DOHH2 (cell line): ENCODE measurements around the gene MYL6.

Experiments used
- H3F3A ChIP-seq: fragments of 200-600 bp; sonication (generic), shearing (Covaris generic); 2 replicates; pipeline ENCODE4 v1.6.0; 2016; ENCODE audit warnings: antibody characterized with exemption, mild to moderate bottlenecking; ENCODE audit not compliant: control insufficient read depth, insufficient read depth
- H3K27ac ChIP-seq: fragments of 200-600 bp; sonication (generic); 2 replicates; pipeline ENCODE4 v1.5.1; 2014; ENCODE audit warnings: low read depth, mild to moderate bottlenecking, low read length, moderate library complexity
- H3K27me3 ChIP-seq: fragments of 200-600 bp; sonication (generic); 2 replicates; pipeline ENCODE4 v1.6.1; 2014; ENCODE audit warnings: mild to moderate bottlenecking, low read length, mixed read lengths; ENCODE audit not compliant: control insufficient read depth
- H3K36me3 ChIP-seq: fragments of 200-600 bp; sonication (generic); 2 replicates; pipeline ENCODE4 v1.6.1; 2014; ENCODE audit warnings: mild to moderate bottlenecking, low read length, moderate library complexity, mixed read lengths; ENCODE audit not compliant: control insufficient read depth
- H3K4me1 ChIP-seq: fragments of 200-600 bp; sonication (generic); 2 replicates; pipeline ENCODE4 v1.6.1; 2014; ENCODE audit warnings: mild to moderate bottlenecking, low read length, mixed read lengths; ENCODE audit not compliant: control insufficient read depth
- H3K4me2 ChIP-seq: fragments of 200-600 bp; sonication (generic); 2 replicates; pipeline ENCODE4 v1.6.0; 2014; ENCODE audit warnings: mild to moderate bottlenecking, low read length, moderate library complexity
- H3K4me3 ChIP-seq: fragments of 200-600 bp; sonication (generic); 2 replicates; pipeline ENCODE4 v1.5.1; 2014; ENCODE audit warnings: mild to moderate bottlenecking, low read length, mixed read lengths
- H3K79me2 ChIP-seq: fragments of 200-600 bp; sonication (generic); 2 replicates; pipeline ENCODE4 v1.6.1; 2014; ENCODE audit warnings: mild to moderate bottlenecking, low read length, mixed read lengths; ENCODE audit not compliant: control insufficient read depth
- H3K9me2 ChIP-seq: fragments of 200-600 bp; sonication (generic); replicated peaks from 2 replicates; pipeline ENCODE4 v1.6.1; 2014; ENCODE audit warnings: mild to moderate bottlenecking, low read length, mixed read lengths; ENCODE audit not compliant: control insufficient read depth
- H3K9me3 ChIP-seq: fragments of 200-600 bp; sonication (generic); 2 replicates; pipeline ENCODE4 v1.6.1; 2014; ENCODE audit warnings: antibody characterized with exemption, low read length, mixed read lengths; ENCODE audit not compliant: control insufficient read depth, insufficient read depth
- H4K20me1 ChIP-seq: fragments of 200-600 bp; sonication (generic); 2 replicates; pipeline ENCODE4 v1.6.0; 2014; ENCODE audit warnings: low read depth, mild to moderate bottlenecking, antibody characterized with exemption, low read length, moderate library complexity; ENCODE audit not compliant: control insufficient read depth, insufficient read depth
- EZH2phosphoT487 ChIP-seq: fragments of 200-600 bp; sonication (generic); IDR thresholded peaks from 2 replicates; pipeline ENCODE4 v1.6.1; 2017; ENCODE audit warnings: borderline replicate concordance, mild to moderate bottlenecking, antibody characterized with exemption, low read length, moderate library complexity, mixed read lengths
- TF ChIP-seq, protein P1 (sequence below): fragments of 200-600 bp; sonication (generic); IDR thresholded peaks from one replicate; pipeline ENCODE4 v1.5.1; 2014; ENCODE audit warnings: antibody characterized with exemption, mild to moderate bottlenecking, low read depth, low read length; ENCODE audit not compliant: poor library complexity, severe bottlenecking

The MYL6 gene

DNA sequence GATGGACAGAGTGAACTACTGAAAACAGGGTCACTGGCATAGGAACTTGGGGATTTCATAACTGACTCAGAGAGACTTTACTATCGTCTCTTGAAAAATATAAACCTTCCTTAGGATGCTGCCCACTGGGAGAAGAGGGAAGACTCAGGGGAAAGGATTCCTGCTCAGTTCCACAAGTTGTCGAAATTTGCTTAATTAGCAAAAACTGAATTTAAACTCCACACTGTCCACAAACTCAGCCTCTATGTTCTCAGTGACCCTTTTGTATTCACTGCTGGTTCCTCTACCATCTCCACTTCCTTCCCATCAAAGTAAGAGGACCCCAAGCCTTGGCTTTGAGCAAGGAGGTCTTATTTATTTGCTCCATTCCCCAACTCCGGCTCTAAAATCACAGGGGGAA lies 12.9 kb upstream of the MYL6 start:
- Histone ChIP-seq H3K9me3 (no peaks in the 10 kb centered on the region), H3K79me2 (no peaks in the 10 kb centered on the region), H4K20me1 (no peaks in the 10 kb centered on the region), H3K36me3 (peaks cover 50% of the 10 kb centered on the region), H3K27ac (no peak overlapping the region), H3K4me2 (no peak overlapping the region), H3K4me1 (no peaks in the 10 kb centered on the region), H3F3A (peaks cover 15% of the 10 kb centered on the region), H3K4me3 (no peak overlapping the region), H3K27me3 (no peaks in the 10 kb centered on the region), H3K9me2 (no peaks in the 10 kb centered on the region)
- no peak for TF ChIP-seq EZH2phosphoT487
- TF ChIP-seq, protein P1, sequence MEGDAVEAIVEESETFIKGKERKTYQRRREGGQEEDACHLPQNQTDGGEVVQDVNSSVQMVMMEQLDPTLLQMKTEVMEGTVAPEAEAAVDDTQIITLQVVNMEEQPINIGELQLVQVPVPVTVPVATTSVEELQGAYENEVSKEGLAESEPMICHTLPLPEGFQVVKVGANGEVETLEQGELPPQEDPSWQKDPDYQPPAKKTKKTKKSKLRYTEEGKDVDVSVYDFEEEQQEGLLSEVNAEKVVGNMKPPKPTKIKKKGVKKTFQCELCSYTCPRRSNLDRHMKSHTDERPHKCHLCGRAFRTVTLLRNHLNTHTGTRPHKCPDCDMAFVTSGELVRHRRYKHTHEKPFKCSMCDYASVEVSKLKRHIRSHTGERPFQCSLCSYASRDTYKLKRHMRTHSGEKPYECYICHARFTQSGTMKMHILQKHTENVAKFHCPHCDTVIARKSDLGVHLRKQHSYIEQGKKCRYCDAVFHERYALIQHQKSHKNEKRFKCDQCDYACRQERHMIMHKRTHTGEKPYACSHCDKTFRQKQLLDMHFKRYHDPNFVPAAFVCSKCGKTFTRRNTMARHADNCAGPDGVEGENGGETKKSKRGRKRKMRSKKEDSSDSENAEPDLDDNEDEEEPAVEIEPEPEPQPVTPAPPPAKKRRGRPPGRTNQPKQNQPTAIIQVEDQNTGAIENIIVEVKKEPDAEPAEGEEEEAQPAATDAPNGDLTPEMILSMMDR = no peak

DNA sequence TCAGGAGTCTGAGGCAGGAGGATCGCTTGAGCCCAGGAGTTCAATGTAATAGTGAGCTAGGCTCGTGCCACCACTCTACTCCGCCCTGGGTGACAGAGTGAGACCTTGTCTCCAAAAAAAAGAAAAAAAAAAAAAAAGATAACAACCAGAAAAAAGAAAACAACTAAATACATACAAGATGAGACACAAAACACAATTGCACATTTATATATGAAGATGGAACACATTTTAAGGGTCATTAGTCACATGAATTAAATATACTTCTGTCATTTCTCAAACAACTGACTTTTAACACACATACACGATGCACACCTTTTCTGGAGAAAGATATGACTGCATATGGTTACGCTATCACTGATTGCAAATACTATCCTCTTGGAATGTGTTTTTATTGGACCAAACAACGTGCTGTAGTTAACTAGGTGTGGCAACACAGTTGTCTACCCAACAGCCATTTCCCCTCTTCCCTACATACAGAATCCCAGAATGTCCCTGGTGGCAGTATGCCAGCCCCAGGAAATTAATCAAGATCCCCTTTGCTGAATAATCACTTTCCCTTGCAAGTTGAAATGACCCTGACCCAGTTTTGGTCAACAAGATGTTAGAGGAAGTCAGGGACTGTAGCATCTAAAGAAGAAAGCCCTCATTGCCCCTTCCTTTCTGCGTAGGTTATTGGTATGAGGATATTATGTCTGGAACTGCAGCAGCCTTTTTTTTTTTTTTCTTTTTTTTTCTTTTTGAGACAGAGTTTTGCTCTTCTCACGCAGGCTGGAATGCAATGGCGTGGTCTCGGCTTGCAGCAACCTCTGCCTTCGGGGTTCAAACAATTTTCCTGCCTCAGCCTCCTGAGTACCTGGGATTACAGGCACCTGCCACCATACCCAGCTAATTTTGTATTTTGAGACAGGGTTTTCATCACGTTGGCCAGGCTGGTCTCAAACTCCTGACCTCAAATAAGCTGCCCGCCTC lies 11.4 kb upstream of the MYL6 start:
- Histone ChIP-seq H3K9me3 (no peaks in the 10 kb centered on the region), H3K36me3 (peaks cover 42% of the 10 kb centered on the region), H3K79me2 (peaks cover 6% of the 10 kb centered on the region), H3K27ac (no peak overlapping the region), H3F3A (peaks cover 19% of the 10 kb centered on the region), H3K27me3 (no peaks in the 10 kb centered on the region), H3K4me1 (peaks cover 13% of the 10 kb centered on the region), H3K4me2 (no peak overlapping the region), H4K20me1 (no peaks in the 10 kb centered on the region), H3K9me2 (no peaks in the 10 kb centered on the region), H3K4me3 (no peak overlapping the region)
- TF ChIP-seq, protein P1 = no peak
- no peak for TF ChIP-seq EZH2phosphoT487

DNA sequence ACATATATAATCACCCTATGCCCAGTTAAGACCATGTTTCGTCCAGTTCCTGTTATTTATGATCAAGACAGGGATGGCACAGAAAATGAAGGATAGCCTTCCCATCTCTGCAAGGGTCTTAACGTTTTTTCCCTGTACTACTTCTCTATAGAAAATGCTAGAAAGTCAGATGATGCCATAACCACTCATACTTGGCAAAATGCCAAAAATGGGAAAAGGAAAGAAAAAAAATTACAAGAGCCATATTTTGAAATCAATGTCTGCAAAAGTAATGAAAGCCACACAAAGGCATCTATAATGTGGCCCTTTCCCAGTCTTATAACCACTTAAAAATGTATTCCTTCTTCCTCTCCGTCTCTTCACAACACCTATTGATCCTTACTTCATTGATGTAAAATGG lies 7.6 kb upstream of the MYL6 start:
- Histone ChIP-seq H3F3A (peaks cover 15% of the 10 kb centered on the region), H3K9me3 (no peaks in the 10 kb centered on the region), H4K20me1 (no peaks in the 10 kb centered on the region), H3K4me1 (peaks cover 24% of the 10 kb centered on the region), H3K79me2 (peaks cover 21% of the 10 kb centered on the region), H3K36me3 (peaks cover 22% of the 10 kb centered on the region), H3K27me3 (no peaks in the 10 kb centered on the region), H3K4me3 (no peak overlapping the region), H3K4me2 (no peak overlapping the region), H3K27ac (no peak overlapping the region), H3K9me2 (no peaks in the 10 kb centered on the region)
- TF ChIP-seq EZH2phosphoT487 = no peak
- TF ChIP-seq, protein P1 = no peak
